HAP-1 (cell line): Measurements from ENCODE around the gene TSC1.
A peak's percentile ranks its signal among the peaks of the same experiment; 100 is the strongest.

Source experiments
- DNase-seq, 2 experiments: peaks; one replicate each; pipeline ENCODE4 v3.0.0-alpha.2; 2016 to 2020; ENCODE audit warnings: low spot score in 2 of 2
- H3K27me3 ChIP-seq: fragments of 250-450 bp; sonication (Bioruptor Pico); 2 replicates; pipeline ENCODE4 v1.5.1; 2020; ENCODE audit warnings: low read depth, mild to moderate bottlenecking, moderate library complexity
- H3K36me3 ChIP-seq: fragments of 250-450 bp; sonication (Bioruptor Pico); replicated peaks from 2 replicates; pipeline ENCODE4 v1.5.1; 2020; ENCODE audit warnings: mild to moderate bottlenecking
- H3K4me1 ChIP-seq: fragments of 250-450 bp; sonication (Bioruptor Pico); 2 replicates; pipeline ENCODE4 v1.5.1; 2020; ENCODE audit warnings: mild to moderate bottlenecking
- H3K4me3 ChIP-seq: fragments of 250-450 bp; sonication (Bioruptor Pico); 2 replicates; pipeline ENCODE4 v1.5.1; 2020; ENCODE audit warnings: mild to moderate bottlenecking, moderate library complexity
- H3K9me3 ChIP-seq: fragments of 250-450 bp; sonication (Bioruptor Pico); 2 replicates; pipeline ENCODE4 v1.5.1; 2020; ENCODE audit warnings: mild to moderate bottlenecking, moderate library complexity
- in situ Hi-C: fragments of 300-500 bp; cut with MboI; formaldehyde crosslinking; loops from 3 replicates; pipeline ENCODE4 v1.14.3; 2020; ENCODE audit warnings: low sequenced_read_pairs, inconsistent platforms, mixed read lengths

Gene TSC1

GRCh38 chr9:132965478-132965877, 21.1 kb upstream of the TSC1 start:
- H3K27me3 ChIP-seq = peaks cover 27% of the 10 kb centered on the region
- DNase-seq = no peak
- H3K4me1 ChIP-seq = no peaks in the 10 kb centered on the region
- H3K4me3 ChIP-seq = no peak overlapping the region
- H3K9me3 ChIP-seq = no peaks in the 10 kb centered on the region
- H3K36me3 ChIP-seq = no peaks in the 10 kb centered on the region
- in situ Hi-C loops = no loop called here

- Histone ChIP-seq H3K4me3 (no peak overlapping the region), H3K36me3 (no peaks in the 10 kb centered on the region), H3K27me3 (peaks cover 20% of the 10 kb centered on the region), H3K9me3 (no peaks in the 10 kb centered on the region), H3K4me1 (no peaks in the 10 kb centered on the region)
- in situ Hi-C loops = no loop called here
- DNase-seq = no peak
These were observed 16.6 kb upstream of the TSC1 start for GRCh38 chr9:132961002-132961401.

- no peak for DNase-seq
- H3K9me3 ChIP-seq = peaks cover 4% of the 10 kb centered on the region; the same call in 1 of the 2 replicates
- no peak overlapping the region for H3K4me3 ChIP-seq
- H3K4me1 ChIP-seq = no peaks in the 10 kb centered on the region
- no peaks in the 10 kb centered on the region for H3K36me3 ChIP-seq
- no peaks in the 10 kb centered on the region for H3K27me3 ChIP-seq
- in situ Hi-C loops = no loop called here
These were observed 13.4 kb upstream of the TSC1 start for GRCh38 chr9:132957805-132958204.

GRCh38 chr9:132955768-132956167, 11.4 kb upstream of the TSC1 start:
- H3K9me3 ChIP-seq = peaks cover 4% of the 10 kb centered on the region; the same call in 1 of the 2 replicates
- H3K27me3 ChIP-seq = no peaks in the 10 kb centered on the region
- in situ Hi-C loops = no loop called here
- H3K36me3 ChIP-seq = no peaks in the 10 kb centered on the region
- H3K4me1 ChIP-seq = no peaks in the 10 kb centered on the region
- no peak overlapping the region for H3K4me3 ChIP-seq
- DNase-seq = no peak

GRCh38 chr9:132955123-132955522, 10.7 kb upstream of the TSC1 start:
- Histone ChIP-seq H3K4me3 (no peak overlapping the region), H3K36me3 (no peaks in the 10 kb centered on the region), H3K4me1 (no peaks in the 10 kb centered on the region), H3K9me3 (peaks cover 4% of the 10 kb centered on the region; the same call in 1 of the 2 replicates), H3K27me3 (no peaks in the 10 kb centered on the region)
- in situ Hi-C loops = no loop called here
- no peak for DNase-seq

GRCh38 chr9:132949709-132950108, 5.3 kb upstream of the TSC1 start:
- H3K4me3 ChIP-seq = no peak overlapping the region
- no peaks in the 10 kb centered on the region for H3K9me3 ChIP-seq
- no peak for DNase-seq
- in situ Hi-C loops = no loop called here
- H3K4me1 ChIP-seq = peaks cover 3% of the 10 kb centered on the region
- no peaks in the 10 kb centered on the region for H3K27me3 ChIP-seq
- no peaks in the 10 kb centered on the region for H3K36me3 ChIP-seq

GRCh38 chr9:132948482-132949050, 4.2 kb upstream of the TSC1 start:
- Histone ChIP-seq H3K4me3 (no peak overlapping the region), H3K4me1 (peaks cover 3% of the 10 kb centered on the region), H3K36me3 (no peaks in the 10 kb centered on the region), H3K9me3 (no peaks in the 10 kb centered on the region), H3K27me3 (no peaks in the 10 kb centered on the region)
- no peak for DNase-seq
- in situ Hi-C loops = no loop called here

- Histone ChIP-seq H3K36me3 (no peaks in the 10 kb centered on the region), H3K9me3 (no peaks in the 10 kb centered on the region), H3K4me1 (peaks cover 10% of the 10 kb centered on the region), H3K27me3 (no peaks in the 10 kb centered on the region), H3K4me3 (no peak overlapping the region)
- DNase-seq = no peak
- in situ Hi-C loops = no loop called here
These were observed 3.3 kb upstream of the TSC1 start for GRCh38 chr9:132947756-132948155.

- H3K4me3 ChIP-seq = no peak overlapping the region
- no peaks in the 10 kb centered on the region for H3K27me3 ChIP-seq
- DNase-seq = no peak
- H3K36me3 ChIP-seq = no peaks in the 10 kb centered on the region
- no peaks in the 10 kb centered on the region for H3K9me3 ChIP-seq
- in situ Hi-C loops = no loop called here
- H3K4me1 ChIP-seq = peaks cover 20% of the 10 kb centered on the region
These were observed 2.3 kb upstream of the TSC1 start for GRCh38 chr9:132946631-132947295.

- no peak for DNase-seq
- Histone ChIP-seq H3K27me3 (no peaks in the 10 kb centered on the region), H3K4me3 (no peak overlapping the region), H3K36me3 (no peaks in the 10 kb centered on the region), H3K4me1 (peaks cover 22% of the 10 kb centered on the region), H3K9me3 (no peaks in the 10 kb centered on the region)
- in situ Hi-C loops = no loop called here
These were observed 1.8 kb upstream of the TSC1 start for GRCh38 chr9:132946211-132946610.

- in situ Hi-C loops = no loop called here
- Histone ChIP-seq H3K27me3 (no peaks in the 10 kb centered on the region), H3K36me3 (no peaks in the 10 kb centered on the region), H3K9me3 (no peaks in the 10 kb centered on the region), H3K4me3 (peak overlapping the region; percentile 99), H3K4me1 (peaks cover 22% of the 10 kb centered on the region)
- DNase-seq = no peak
These were observed 1.0 kb upstream of the TSC1 start for GRCh38 chr9:132945186-132946130.

GRCh38 chr9:132943651-132944293, 644 bp downstream of the TSC1 start:
- peak in 1 of 2 experiments; percentile 13 for DNase-seq
- peaks cover 22% of the 10 kb centered on the region for H3K4me1 ChIP-seq

GRCh38 chr9:132942541-132943182, 1.8 kb downstream of the TSC1 start:
- Histone ChIP-seq H3K4me3 (no peak overlapping the region; the same call in 1 of the 2 replicates), H3K36me3 (no peaks in the 10 kb centered on the region), H3K9me3 (no peaks in the 10 kb centered on the region), H3K4me1 (peaks cover 22% of the 10 kb centered on the region), H3K27me3 (no peaks in the 10 kb centered on the region)
- no peak for DNase-seq
- in situ Hi-C loops = no loop called here

More at GRCh38 chr9:132943651-132944293, 644 bp downstream of the TSC1 start:
- Histone ChIP-seq H3K36me3 (no peaks in the 10 kb centered on the region), H3K27me3 (no peaks in the 10 kb centered on the region), H3K4me3 (peak overlapping the region; percentile 99), H3K9me3 (no peaks in the 10 kb centered on the region)
- in situ Hi-C loops = no loop called here
